ENCODE measurements around the gene EPHA2.
"Not testable (repeated sequence)": the region's sequence is repeated elsewhere in the genome, so short reads cannot be mapped to it uniquely, and the experiment has no call there.

The EPHA2 gene

DNA sequence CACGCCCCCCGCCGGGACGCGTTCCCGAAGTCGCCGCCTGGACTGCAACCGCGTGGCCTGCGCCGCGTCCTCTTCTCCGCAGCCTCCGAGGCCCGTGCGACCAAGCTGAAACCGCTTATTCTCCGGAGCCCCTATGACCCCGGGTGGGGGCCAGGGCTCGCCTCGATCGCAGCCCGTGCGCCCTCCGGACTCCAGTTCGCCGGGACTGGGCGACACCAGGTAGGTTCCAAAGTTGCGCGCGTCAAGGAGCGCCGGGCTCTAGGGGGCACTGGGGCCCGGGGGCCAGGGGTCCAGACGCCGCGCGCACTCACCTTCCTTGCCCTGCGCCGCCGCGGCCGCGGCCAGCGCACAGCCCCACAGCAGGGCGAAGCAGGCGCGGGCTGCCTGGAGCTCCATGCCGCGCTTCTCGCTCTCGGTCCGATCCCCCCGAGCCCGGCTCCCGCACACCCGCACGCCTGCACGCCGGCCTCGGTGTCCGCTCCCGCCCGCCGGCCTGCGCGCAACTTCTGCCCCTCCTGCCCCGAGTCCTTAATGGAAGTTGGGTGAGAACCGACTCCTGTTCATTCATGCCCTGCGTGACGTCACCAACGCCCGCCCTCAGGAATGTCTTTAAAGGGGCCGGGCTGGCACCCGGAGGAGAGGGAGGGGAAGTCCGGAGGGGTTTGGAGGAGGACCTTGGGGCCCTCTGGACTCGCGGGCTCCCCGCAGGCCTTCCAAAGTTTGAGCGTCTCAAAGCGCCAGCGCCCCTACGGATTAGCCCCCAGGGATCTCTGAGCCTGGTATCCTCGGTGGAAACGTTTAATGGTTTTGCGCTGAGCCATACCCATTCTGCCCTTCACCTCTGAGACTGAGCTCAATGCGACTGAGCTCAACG lies at the start of gene EPHA2:
EPHA2 (minus strand) TSS at position 533 of the 874 bp plus-strand sequence; CDS start at position 396, 137 bp downstream.
- DNase-seq = no peak

DNA sequence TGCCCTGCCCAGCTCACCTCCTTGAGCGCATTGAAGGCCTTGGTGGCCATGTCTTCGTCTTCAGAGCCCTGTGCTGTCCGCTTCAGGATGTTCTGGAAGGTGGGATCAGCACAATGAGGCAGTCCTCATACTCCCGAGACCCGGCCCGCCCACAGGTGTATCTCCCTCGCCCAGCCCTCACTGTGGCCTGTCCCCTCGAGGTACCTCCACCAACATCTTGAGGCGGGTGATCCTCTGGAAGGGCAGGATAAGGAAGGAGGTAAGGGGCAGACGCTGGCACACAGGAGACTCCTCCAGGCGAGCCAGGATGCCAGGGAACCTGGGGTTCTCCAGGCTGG lies 49.4 kb upstream of the EPHA2 start:
- DNase-seq = no peak

DNA sequence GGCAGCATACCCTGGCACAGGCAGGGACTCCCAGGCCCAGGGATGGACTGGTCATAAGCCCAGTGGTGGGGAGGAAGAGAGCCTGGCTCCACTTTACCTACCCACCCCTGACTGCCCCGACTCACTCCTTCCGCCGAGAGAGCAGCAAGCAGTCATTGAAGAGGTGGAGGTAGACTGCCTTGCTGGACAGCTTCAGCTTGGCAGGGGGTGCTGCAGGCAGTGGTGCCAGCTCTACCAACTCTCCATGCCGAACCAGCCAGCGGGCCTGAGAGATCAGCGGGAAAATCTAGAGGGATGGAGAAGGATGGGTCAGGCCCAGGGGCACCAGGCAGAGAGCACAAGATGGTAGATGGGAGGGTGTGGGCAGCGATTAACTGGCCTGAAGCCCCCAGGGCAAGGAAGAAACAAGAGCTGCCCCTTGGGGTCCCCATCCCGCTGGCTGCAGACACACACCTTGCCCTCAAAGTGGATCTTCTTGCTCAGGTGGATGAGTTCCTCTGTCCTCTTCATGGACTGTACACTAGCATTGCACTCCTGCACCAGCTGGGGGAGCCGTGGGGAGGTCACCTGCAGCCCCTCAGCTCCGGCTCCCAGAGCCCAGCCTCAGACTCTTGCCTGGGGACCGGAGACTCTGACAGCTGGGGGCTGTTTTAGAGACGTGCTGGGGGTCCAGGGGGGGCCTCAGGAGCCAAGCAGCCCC lies 48.9 kb upstream of the EPHA2 start:
- no peak for DNase-seq

DNA sequence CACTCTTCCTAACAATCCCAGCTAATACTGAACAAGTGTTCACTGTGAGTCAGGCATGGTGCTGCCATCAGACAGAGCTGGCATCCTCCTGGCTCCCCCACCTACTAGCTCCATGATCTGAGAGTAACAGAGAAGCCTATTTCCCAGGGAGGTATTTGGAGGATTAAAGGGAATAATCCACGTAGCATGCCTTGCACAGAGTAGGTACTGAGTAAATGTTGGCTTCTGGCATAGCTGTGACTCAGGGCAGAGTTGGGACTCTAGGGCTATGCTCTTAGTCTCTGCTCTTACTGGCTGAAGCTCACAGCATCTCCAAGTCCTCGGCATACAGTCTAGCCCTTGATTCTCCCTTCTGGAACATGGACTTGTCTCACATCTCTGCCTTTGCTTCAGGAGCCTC lies 48.3 kb upstream of the EPHA2 start:
- no peak for DNase-seq

DNA sequence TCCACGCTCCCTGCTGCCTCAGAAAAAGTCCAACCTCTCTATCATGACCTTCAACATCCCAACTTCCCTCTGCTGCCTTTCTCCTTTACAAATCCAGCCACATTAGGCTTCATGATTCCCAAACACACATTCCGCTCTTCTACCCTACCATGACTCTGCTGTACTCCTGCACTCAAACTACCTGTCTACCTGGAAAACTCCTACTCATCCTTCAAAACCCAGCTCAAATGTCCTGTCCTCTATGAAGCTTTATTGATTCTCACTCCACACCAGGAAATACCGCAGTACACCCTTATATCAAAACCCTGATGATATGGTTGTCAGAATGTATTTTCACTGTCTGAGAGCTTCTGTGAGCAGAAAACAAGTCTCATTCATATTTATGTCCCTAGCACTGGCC lies 47.7 kb upstream of the EPHA2 start:
- DNase-seq = no peak

DNA sequence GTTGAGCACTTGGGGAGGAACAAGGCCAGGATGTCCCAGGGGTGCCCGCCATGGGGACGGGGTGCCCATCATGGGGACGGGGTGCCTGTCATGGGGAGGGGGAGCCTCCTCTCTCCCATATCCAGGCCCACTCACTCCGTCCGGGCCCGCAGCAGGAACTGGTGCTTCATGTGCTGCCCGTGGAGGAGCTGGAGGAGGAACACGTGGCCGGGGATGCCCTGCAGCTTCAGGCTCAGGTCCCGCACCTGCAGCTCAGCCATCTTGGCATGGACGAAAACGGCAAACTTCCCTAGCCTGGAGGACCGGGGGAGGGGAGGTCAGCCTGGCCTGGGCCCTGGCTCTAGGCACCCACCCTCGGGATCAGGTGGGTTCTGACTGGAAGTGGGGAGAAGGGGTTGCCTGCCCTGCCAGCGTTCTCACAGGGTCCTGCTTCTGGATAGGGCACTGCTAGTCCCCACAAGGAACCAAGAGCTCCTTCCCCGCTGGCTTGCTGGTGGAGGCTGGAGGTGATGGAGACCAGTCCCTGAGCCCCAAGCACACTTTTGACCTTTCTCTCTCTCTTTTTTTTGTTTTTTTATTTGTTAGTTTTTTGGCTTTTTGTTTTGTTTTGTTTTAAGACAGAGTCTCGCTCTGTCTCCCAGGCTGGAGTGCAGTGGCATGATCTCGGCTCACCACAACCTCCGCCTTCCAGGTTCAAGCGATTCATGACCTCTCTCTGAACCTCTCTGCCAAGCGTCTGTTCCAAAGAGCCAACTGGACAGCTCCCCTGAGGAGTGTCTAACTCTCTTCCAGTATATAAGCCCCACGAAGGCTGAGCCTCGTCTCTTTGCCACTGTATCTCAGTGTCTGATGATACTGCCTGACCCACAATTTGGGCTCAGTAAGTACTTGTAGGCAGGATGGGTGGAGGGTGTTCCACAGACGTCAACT lies 46.7 kb upstream of the EPHA2 start:
- no peak for DNase-seq

DNA sequence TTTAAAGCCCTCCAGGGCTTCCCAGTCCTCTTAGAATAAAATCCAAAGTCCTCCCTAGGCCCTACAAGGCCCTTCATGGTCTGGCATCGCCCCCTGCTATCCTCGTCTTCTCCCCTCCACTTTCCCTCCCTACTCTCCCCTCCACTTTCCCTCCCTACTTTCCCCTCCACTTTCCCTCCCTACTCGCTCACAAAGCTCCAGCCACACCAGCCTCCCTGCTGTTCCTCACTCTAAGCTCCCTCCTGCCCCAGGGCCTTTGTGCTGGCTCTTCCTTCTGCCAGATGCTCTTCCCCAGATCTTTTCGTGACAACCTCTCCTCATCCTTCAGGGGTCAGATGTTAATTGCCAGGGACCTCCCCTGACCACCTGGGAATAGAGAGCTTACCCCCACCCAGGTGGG lies 43.8 kb upstream of the EPHA2 start:
- DNase-seq = no peak

DNA sequence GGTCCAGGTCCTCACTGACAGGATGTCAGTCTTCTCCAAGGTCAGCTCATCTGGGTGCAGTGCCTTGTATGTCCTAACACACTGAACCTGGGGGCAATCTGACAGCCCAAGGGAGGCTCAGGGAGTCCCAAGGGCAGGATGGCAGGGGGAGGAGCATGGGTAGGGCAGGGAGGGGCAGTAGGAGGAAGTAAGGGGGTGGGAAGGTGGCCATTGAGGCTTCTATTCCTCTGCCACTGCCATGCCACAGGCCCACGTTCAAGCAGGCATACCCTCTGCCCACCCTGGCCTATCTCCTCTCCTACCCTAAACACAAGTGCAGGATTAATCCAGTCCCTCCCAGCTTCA lies 43.3 kb upstream of the EPHA2 start:
- DNase-seq = no peak

DNA sequence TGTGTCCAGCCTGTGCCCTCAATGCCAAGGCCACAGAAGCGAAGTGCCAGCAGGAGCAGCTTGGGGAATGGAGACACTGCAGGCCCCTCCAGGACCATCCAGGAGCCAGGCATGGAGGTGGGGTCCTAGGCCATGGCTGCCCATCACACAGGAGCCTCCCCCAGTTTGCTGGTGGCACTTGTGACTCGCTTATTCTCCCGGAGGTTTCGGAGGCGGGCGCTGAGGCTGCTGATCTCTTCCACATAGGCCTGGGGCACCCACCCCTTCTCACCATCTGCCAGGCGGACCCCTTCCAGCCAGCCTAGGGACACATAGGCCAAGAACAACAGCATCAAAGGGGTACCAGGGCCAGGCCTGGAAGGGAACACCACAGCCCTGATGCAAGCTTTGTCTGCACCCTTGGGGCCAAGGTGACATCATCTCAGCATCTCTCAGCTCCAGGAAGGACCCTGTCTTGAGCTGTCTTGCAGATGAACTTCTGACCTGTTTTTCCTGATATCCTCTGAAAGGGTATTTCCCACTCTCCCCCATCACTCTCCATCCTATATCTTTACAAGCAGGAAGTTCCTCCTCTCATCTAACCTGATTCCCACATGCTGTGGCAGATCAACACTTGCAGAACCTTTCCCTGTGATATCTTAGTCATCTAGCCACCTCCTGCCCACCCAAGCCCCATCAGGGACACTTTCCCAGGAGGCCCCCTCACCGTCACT lies 42.7 kb upstream of the EPHA2 start:
- DNase-seq = no peak

DNA sequence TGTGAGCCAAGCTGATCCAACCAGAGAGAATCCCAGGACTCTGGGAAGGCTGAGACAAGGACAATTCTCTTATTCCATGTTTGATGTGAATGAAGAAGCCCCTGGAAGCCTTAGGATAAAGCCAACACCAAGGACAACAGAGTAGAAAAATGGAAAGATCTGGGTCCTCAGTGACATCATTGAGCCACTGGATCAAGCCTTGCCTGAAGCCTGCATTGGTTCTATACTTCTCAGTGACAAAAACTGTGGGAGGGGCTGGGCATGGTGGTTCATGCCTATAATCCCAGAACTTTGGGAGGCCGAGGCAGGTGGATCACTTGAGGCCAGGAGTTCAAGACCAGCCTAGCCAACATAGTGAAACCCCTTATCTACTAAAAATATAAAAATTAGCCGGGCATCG lies 41.0 kb upstream of the EPHA2 start:
- no peak for DNase-seq

DNA sequence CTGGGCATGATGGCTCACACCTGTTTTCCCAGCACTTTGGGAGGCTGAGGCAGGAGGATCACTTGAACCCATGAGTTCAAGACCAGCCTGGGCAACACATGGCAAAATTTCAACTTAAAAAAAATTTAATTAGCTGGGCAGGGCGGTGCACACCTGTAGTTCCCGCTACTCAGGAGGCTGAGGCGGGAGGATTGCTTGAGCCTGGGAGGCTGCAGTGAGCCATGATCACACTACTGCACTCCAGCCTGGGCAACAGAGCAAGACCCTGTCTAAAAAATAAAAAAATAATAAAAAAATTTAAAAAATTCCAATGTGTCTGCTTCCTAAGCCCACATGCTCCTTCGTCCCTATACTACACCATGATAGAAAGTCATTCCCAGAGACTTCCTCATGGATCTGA lies 40.3 kb upstream of the EPHA2 start:
- DNase-seq = not testable (repeated sequence)

DNA sequence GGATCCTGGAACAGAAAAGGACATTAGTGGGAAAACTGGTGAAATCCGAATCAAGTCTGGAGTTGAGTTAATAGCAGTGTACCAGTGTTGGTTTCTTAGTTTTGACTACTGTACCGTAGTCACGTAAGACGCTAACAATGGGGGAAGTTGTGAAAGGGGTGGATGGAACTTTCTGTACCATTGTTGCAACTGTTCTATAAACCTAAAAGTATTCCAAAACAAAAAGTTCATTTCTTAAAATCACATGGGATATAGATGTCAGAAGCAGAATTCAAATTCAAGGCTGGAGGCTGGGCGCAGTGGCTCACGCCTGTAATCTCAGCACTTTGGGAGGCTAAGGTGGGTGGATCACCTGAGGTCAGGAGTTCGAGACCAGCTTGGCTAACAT lies 39.6 kb upstream of the EPHA2 start:
- no peak for DNase-seq

DNA sequence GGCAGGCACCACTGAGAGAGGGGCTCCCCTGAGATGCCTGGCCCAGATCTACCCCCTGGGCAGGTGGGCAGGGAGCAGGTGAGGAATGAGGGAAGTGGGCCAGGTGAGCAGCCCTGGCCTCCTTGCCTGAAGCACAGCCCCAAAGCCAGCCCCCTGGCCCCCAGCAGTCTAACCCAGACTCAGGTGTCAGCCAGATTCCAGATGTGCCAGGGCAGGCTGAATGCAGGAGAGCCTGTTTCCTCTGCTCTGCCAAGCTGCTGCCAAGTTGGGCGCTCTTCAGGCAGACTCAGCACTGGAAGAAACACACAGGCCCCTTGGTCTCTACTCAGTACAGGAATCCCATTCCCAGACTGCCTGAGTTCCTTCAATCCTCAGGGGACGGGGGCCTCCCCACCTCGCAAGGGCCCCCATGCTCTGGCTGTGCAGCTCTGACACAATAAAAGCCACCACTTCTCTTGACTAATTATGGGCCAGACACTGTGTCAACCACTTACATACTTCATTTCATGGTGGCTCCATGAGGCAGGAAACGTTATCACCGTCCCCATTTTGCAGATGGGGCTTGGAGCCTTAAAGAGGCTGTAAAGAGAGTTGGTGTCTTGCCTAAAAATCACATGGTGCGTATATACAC lies 36.2 kb upstream of the EPHA2 start:
- DNase-seq = no peak

DNA sequence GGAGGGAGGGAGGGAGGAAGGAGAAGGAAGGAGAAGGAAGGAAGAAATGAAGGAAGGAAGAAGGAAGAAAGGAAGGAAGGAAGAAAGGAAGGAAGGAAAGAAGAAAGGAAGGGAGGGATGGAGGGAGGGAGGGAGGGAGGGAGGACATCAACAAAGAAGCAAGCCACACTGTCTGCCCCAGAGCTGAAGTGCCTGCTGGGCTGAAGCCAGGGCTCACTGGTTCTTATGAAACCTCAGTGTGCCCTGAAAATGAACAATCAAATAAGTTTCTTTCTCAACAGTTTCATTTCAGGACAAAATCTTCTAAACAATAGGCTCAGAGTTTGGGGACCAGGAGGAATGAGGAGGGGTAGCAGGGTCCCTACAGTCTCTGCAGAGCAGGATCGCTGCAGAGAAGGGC lies 35.4 kb upstream of the EPHA2 start:
- DNase-seq = no peak

DNA sequence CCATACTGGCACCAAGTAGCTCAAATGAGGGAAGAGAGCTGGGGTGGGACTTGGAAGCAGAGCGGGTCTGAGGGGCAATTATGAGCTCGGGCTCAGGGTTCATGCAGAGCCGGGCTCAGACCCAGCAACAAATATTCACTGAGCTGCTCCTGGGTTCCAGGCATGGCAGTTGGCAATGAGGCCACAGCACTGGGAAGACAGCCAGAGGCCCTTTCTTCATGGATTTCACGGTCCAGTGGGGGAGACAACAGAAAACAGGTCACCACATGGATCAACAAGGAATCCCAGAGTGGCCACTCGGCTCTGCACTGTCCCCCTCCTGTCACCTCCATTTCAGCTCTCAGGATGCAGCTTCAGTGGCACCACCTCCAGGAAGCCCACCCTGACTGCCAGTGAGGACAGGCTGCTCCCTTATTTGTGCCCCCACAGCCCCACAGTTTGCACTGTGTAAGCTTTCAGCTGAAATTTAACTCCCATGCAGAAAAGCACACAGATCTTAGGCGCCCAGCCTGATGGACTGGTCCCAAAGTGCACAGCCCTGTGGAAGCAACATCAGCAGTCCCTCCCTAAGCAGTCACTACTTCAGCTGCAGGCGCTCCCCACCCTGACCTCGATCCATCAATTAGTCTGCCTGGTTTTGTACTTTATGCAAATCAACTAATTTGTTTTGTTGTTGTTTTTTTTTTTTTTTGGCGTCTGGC lies 34.2 kb upstream of the EPHA2 start:
- DNase-seq = no peak

DNA sequence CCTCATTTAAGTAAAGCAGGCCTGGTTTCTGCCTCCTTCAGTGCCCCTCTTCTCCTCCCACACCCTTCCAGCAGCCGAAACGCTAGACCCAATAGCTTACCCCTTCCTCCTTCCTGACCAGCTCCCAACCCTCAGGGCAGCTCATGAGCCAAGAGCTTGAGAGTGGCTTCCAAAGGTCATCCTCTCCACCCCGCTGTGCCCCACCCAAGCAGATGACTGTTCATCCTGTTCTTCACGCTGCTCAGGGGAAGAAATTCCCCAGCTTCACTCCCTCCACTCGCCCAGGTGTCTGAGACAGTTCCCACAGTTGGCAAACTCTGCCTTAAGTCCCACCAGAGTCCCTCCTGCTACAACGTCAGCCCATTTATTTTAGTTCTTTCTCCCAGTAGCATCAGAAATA lies 33.1 kb upstream of the EPHA2 start:
- no peak for DNase-seq

DNA sequence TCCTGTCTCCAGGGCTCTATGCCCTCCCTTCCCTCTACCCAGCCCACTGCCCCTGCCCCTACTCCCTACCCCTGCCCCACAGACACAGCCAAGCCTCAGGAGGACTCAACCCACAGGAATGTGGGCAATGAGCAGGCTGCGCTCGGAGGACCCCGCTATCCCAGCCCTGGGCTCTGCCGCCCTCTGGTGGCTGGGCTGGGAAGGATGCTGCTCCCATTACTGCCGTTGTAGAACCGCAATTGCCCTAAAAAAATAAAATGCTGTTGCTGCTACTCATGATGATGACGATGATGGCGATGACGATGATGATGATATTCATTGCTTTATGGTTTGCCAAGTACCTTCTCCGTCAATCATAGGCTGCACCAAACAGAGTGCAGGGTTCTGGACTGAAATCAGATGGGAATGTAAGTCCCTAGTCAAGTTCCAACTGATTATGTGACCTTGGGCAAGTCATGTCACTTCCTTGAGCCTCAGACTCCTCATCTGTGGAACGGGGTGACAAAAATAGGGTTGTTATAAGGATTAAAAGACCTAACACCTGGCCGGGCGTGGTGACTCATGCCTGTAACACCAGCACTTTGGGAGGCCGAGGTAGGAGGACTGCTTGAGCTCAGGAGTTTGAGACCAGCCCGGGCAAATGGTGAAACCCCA lies 32.0 kb upstream of the EPHA2 start:
- no peak for DNase-seq

DNA sequence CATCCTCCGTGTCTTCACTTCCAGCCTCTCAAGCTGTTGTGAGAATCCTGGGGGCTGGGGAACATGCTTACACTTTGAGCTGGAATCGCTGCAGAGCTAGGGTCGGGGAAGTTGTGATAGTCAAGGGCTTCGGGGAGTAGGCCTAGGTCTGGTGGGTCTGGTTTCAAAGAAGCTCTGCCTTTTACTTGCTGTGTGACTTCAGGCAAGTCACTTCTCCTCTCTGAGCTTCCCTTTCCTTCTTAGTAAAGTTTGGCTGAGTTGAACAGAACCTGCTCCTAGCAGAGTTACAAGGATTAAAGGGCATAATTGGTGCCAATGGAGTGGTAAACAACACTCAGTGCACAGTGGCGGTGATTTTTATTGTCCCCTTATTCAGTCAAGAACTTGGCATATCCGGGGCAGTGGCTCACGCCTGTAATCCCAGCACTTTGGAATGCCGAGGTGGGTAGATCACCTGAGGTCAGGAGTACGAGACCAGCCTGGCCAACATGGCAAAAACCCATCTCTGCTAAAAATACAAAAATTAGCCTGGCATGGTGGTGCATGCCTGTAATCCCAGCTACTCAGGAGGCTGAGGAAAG lies 30.9 kb upstream of the EPHA2 start:
- DNase-seq = no peak

DNA sequence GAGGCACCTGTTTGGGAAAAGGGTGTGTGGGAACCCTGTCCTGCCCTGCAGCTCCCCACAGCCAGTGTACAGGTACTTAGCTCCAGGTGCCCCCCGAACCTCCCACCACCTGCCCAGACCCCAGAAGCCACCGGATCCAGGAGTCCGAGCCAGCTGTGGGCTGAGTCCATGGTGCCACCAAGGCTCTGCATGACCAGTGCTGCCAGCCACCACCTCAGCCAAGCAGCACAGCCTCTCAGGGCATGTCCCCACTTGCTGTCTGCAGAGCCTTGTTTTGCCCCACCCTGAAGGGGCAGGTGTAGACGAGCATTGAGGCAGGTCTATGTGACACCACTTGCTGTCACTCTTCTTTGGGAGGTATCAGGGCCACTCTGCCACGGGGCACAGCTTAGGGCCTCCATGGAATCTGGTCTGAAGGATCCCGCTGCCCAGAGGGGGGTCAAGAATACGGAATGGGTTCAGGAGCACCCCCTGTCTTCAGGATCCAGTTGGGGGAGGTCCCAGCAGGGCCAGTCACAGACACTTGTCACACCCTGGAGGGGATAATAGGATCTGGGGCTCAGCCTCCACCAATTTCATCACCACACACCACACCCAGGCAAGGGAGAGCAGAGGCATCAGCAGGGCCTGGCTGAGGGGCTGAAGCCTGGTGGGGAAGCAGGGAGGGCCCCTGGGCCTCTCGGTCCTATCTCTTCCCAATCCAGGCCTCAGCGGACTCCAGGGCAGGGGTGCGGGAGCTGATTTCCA lies 28.9 kb upstream of the EPHA2 start:
- DNase-seq = no peak
